HG03439 (cell line): Measurements from ENCODE around the gene SPCS2.
"Not testable (repeated sequence)": the region's sequence is repeated elsewhere in the genome, so short reads cannot be mapped to it uniquely, and the experiment has no call there.

Experiments used
- ATAC-seq: cut with Tn5 transposase; IDR thresholded peaks from one replicate; pipeline ENCODE4 v1.9.1; 2021; ENCODE audit warnings: mild to moderate bottlenecking, moderate library complexity; ENCODE audit not compliant: unreplicated experiment

The SPCS2 gene

GRCh38 chr11:74992852-74993251, 43.8 kb downstream of the SPCS2 start:
- ATAC-seq: no peak

DNA sequence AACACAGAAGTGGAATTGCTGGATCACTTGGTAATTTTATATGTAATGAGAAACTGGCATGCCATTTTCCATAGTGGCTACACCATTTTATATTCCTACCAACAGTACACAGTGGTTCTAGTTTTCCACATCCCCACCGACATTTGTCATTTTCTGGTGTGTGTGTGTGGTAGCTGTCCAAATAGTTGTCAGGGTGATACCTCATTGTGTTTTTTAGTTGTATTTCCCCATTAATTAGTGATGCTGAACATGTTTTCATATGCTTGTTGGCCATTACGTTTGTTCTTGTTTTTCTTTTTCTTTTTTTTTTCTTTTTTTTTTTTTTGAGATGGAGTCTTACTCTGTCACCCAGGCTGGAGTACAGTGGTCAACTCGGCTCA, 51.9 kb downstream of the SPCS2 start:
- no peak for ATAC-seq

GRCh38 chr11:75001686-75002085, 52.6 kb downstream of the SPCS2 start:
- ATAC-seq: no peak

- ATAC-seq: no peak
Observed at GRCh38 chr11:75002516-75002915, 53.5 kb downstream of the SPCS2 start.

DNA sequence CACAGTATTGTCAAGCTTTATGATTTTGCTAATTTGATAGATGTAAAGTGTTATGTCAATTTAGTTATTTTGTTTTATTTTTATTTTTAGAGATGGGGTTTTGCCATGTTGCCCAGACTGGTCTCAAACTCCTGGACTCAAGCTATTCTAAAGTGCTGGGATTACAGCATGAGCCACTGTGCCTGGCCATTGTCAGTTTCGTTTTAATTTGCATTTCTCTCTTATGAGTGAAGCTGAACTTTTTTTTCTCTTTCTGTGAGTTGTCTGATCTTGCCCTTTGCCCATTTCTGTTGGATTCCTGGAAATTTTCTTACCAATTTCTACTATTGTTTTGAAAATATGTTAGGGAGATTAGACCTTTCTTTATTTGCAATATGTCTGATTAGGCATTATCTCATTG, 55.1 kb downstream of the SPCS2 start:
- ATAC-seq: no peak

GRCh38 chr11:75011357-75011756, 62.3 kb downstream of the SPCS2 start:
- no peak for ATAC-seq

GRCh38 chr11:75011872-75012271, 62.8 kb downstream of the SPCS2 start:
- ATAC-seq: no peak

DNA sequence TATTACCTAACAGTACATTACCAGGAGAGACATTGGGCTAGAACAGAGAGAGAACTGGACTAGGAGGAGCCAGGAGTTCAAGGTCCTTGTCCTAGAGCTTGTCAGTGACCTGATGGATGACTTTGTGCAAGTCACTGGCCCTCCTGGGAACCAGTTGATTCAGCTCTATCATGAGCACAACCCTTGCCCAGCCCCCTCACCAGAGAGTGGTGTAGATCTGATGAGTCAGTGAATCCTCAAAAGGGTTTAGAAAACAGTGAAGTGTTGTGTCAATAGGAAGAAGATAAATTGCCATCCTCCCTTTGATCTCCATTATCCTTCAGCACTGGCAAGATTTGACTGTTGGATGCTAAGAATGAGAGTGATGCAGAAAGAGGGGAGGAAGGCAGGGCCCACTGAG, 64.0 kb downstream of the SPCS2 start:
- no peak for ATAC-seq

DNA sequence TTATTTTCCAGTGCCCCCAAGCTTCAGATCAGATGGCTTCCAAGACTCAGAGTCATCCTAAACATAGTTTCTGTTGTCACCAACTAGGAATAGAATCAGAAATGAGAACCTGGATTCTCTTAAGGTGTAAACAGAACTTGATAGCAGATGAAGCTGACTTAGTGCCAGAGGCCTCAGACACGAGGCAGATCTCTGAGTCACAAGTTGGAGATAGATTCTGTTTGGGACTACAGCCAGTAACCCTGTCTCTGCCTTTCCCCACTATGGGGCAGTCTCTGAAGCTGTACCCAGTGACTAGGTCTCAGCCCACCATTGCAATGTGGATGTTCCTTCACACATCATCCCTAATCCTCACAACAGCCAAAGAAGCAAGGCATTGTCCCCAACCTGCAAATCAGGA, 65.1 kb downstream of the SPCS2 start:
- no peak for ATAC-seq

GRCh38 chr11:75019200-75019599, 70.1 kb downstream of the SPCS2 start:
- ATAC-seq: not testable (repeated sequence)

DNA sequence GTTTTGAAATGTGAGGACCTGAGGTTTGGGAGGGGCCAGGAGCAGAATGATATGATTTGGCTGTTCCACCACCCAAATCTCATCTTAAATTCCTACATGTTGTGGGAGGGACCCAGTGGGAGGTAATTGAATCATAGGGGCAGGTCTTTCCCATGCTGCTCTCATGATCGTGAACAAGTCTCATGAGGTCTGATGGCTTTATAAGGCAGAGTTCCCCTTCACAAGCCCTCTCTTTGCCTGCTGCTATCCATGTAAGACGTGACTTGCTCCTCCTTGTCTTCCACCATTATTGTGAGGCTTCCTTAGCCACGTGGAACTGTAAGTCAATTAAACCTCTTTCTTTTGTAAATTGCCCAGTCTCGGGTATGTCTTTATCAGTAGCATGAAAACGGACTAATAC, 71.3 kb downstream of the SPCS2 start:
- ATAC-seq: not testable (repeated sequence)

DNA sequence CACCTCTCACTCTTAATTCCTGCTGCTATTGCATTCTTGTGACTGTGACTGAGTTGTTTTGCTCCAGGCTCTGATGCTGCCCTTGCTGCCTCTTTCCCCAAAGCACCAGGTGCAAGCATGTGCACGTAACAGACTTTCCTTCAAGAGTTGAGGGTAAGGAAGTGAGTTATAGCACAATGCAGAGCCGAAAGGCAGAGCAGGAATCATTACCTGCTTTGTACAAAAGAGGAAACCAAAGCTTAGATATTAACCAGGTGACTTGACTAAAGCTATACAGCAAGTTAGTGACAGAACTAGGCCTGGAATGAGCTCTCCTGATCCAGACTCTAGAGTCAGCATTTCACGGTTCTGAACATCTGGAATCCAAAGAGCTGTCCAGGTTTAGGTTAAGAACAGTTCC, 73.2 kb downstream of the SPCS2 start:
- no peak for ATAC-seq

DNA sequence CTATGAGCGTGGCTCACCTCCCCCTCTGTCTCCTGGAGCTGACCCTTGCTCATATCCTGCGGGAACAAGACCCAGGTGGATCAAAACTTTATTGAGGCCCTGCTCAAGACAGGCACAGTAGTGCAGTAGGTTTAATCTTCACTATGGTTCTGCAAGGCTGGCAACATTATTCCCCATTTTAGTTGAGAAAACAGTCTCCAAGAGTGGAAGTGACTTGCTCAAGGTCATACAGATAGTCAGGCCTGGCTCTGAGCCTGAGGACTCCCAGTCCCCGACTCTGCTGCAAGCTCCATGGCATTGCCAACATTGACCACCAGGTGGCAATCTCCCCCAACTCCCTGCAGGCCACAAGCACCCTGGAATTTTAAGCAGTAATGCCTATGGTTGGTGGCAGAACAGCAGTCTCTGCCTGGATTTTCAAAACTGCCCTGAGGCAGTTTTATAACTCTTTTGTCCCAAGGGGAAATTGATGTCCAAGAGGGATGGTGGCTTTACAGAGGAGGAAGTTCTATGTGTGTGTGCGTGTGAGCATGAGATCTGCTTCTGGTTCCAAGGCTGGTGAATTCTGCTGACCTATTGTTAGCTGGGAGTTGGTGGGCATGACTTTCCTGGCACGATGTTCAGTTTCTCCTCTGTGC, 73.8 kb downstream of the SPCS2 start:
- ATAC-seq: no peak

GRCh38 chr11:75023446-75024067, 74.5 kb downstream of the SPCS2 start:
- no peak for ATAC-seq

GRCh38 chr11:75024068-75024449, 75.0 kb downstream of the SPCS2 start:
- ATAC-seq: no peak

- no peak for ATAC-seq
Observed at GRCh38 chr11:75024764-75025211, 75.7 kb downstream of the SPCS2 start.

DNA sequence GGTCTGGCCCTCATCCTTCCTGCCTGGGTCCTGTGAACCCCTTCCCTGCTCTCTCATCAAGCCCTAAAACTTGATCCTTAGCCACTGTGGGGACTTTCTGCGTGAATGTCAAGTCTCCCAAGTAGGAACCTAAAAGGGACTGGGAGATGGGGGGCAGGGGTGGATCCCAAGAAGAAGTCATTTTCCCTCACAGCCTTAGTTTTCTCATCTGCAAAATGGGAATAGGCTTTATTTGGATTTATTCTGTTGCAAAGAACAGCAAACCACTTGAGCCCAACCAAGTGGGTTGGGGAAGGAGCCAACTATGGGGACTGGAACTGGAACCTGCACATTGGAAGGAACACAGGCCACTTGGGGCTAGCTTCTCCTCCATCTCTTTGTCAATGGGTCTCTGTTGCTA, 76.5 kb downstream of the SPCS2 start:
- no peak for ATAC-seq

- no peak for ATAC-seq
Observed at GRCh38 chr11:75028321-75028720, 79.3 kb downstream of the SPCS2 start.
